Fibroblast of peridontal ligament (primary cell): ENCODE results near the gene CLDN11.

Experiments used
- DNase-seq: peaks from one replicate; pipeline ENCODE4 v3.0.0-alpha.2; 2010; ENCODE audit errors: extremely low read depth

The CLDN11 gene

DNA sequence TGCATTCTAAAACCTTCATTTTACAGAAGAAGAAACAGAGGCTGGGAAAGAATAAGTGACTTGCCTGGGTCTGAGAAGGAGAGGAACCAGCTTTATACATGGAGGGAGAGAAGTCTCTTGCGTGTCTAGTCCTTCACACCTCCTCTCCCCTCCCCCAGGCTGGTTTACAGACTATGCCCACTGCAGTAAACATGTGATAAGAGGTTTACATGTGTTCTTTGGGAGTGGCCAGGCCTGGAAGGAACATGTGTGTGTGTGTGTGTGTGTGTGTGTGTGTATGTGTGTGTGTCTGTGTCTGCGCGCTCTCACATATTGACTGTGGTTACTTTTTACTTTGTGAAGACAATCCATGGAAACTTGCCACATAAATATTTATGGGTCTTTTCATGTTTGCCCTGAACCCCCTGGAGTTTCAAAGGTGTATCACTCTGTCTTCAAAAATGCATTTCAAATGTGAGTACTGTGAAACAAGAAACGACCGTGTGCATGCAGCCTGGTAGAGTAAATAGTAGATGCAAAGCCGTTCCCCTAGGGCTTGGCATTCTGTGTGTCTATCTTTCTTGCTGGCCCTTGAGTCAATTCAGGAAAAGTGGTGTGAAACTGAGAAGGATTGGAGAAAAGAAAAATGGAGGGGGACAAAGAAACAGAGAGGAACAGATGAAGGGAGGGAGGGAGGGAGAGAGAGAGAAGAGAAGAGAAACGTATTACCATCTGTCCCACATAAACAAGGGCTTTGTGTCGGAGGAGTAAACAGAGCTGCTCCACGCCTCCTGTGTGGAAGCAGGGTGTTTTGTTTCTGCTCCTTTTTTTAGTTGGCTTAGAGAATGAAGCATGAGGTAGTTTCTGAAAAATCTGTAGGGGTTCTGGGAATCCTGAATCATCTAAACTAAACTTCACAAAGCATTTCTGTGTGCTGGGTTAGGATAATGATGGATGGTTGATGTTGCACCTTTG lies 51.7 kb downstream of the CLDN11 start:
- peak; percentile 82 for DNase-seq

DNA sequence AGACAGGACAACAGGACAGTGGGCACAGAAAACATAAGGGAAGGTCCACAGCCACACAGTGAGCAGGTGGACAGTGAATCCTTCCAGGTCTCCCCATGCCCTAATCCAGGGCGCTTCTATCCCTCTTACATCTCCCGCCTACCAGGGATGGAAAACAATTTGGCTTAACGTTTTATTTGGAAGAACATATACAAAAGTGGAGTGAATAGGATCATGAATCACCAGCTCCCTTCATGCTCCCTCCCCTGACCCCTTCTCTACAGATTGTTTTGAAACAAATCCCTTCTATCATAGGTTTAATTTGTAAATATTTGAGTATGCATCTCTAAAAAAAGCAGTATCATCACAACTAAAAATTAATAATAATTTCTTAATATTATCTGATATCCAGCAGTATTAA lies 52.5 kb downstream of the CLDN11 start:
- DNase-seq = peak; percentile 37

DNA sequence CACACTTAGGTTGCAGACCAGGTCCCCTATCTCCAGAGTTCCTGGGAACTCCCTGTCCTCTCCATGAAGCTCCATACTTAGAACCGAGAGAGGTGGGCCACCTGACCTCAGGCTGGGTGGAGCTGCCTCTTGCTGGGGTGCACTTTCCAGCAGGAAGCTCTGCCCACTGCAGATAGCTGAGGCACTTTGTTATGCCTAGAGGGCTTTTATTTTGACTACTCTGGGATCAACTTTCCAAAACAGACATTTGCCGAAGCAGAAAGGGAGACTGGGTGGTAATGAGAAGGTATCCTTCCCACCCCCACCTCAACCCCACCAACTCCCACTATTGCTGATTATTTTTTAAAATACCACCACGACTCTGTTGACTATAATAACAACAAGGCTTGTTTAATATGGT lies 54.7 kb downstream of the CLDN11 start:
- no peak for DNase-seq

DNA sequence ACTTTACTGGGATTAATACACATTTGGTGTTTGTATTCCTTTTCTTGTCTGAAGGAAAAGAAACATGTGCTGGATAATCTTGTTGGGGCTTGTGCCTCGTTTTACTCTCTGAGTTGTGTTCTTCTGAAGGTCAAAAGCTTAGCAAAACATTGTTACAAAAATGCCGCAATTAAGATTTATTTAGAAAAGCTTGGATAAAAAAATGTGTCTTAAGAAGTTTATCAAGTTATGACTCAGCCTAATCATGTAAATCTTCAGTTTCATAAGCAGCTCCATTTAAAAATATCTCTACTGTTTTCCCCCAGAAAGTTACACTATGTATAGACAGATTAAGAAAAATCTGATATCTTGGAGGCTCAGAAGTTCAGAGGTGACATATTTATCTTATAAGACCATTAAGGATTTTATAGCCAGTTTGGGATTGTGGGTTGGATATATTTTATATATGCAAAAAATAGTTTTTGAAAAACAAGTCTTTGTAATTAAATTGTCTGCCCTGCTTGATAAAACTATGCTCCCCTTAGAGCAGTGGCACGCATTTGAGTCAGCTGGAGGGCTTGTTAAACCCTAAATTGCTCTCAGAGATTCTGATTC lies 56.5 kb downstream of the CLDN11 start:
- peak; percentile 80 for DNase-seq

- DNase-seq = peak; percentile 15
These were observed 57.6 kb downstream of the CLDN11 start for GRCh38 chr3:170476291-170476690.

DNA sequence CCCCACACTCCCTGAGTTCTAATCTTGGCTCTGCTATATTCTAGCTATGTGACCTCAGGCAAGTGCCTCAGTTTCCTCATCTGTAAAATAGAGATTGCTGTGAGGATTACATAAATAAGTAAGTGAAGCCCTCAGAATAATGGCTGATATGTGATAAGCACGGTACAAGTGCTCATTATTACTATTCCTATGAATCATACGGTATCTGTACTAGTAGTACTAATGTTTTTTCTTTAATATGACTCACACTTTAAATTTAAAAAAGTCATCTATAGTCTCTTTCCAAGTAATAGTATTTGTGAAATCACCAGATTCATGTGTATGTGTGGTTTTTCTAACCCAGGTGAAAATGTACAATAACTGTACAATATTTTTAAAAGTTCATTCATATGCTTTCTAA lies 58.7 kb downstream of the CLDN11 start:
- no peak for DNase-seq

GRCh38 chr3:170480111-170480510 lies 61.4 kb downstream of the CLDN11 start:
- no peak for DNase-seq

DNA sequence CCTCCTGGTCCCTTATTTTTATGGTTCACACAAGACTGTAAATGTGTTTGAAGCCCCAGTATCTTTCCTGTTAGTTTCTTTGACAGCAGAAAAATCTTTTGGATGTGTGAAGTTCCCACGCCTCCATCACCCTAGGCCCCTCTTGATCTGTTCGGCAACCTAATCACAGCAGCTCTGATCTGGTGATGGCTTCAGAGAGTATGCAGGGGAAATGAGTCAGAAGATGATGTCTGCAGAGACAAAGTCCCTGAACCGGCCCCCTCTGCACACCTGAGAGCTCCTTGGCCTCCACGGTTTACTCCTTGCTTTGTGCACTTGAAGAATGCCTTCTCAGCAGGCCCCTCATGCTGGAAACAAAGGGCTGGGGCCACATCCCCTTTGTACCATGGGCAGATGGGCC lies 63.5 kb downstream of the CLDN11 start:
- DNase-seq = no peak

DNA sequence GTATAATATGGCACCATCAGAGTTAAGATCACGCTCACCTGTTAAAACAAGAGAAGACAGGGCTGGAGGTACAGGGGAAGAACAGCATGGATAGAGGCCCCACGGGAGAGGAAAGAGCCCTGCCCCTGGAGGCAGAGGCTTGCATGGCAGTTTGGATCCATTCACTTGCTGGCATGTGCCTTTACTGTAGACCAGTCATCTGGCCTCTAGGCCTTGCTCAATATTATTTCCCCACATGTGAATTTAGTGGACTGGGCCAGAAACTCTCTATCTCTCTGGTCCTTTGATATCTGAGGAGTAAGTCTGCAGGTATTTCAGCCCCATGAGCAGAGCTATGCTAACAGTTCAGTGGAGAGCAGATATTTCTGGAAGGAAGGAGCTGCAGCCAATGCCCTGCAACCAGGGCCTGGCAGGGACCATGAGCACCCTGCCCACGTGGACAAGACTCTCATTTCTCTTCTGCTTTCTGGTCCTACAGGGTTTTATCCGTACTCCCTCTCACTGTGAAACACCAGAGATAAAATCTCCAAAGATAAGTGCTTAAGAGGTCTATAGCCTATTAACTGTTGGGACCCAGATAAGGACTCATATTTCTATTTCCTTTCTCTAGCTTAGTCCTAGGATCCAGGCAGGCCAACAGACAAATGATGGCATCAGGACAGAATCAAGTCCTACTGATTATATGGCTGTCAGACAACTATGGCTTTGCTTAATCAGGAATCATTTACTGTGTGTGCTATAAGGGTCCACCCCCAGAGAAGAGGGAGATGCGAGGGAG lies 65.0 kb downstream of the CLDN11 start:
- DNase-seq = no peak
